Upper lobe of left lung (tissue), 4 donors: ENCODE data around the gene RDH13.

Experiments
- EP300 ChIP-seq, 4 donors: sonication (generic); formaldehyde crosslinking; IDR thresholded peaks; one replicate each; pipeline ENCODE4 v1.5.1; 2017; ENCODE audit warnings: antibody characterized with exemption in 4 of 4, control low read depth in 2 of 4
- POLR2A ChIP-seq, 4 donors: fragments of 450-650 bp; IDR thresholded peaks; one replicate each; pipeline ENCODE4 v1.5.1; 2016 to 2017; ENCODE audit warnings: antibody characterized with exemption in 4 of 4, mild to moderate bottlenecking in 2 of 4
- TF ChIP-seq, protein P1 (sequence below), 6 experiments: fragments of 450-650 bp in 4 of 6; fragments of 200-600 bp in 2 of 6; sonication (generic) in 2 of 6; IDR thresholded peaks; one replicate each; pipeline ENCODE4 v1.5.1; 2016 to 2019; ENCODE audit warnings: antibody characterized with exemption in 6 of 6

GRCh38 chr19:55014714-55015113 lies 48.2 kb downstream of the RDH13 start:
- TF ChIP-seq, protein P1, sequence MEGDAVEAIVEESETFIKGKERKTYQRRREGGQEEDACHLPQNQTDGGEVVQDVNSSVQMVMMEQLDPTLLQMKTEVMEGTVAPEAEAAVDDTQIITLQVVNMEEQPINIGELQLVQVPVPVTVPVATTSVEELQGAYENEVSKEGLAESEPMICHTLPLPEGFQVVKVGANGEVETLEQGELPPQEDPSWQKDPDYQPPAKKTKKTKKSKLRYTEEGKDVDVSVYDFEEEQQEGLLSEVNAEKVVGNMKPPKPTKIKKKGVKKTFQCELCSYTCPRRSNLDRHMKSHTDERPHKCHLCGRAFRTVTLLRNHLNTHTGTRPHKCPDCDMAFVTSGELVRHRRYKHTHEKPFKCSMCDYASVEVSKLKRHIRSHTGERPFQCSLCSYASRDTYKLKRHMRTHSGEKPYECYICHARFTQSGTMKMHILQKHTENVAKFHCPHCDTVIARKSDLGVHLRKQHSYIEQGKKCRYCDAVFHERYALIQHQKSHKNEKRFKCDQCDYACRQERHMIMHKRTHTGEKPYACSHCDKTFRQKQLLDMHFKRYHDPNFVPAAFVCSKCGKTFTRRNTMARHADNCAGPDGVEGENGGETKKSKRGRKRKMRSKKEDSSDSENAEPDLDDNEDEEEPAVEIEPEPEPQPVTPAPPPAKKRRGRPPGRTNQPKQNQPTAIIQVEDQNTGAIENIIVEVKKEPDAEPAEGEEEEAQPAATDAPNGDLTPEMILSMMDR (IDR thresholded peaks at IDR 0.05), result no peak
- TF ChIP-seq POLR2A (IDR thresholded peaks at IDR 0.05) (no peak), EP300 (IDR thresholded peaks at IDR 0.05) (no peak)
